PC-3 (cell line): ENCODE measurements around the gene NAV1. TPM values are rescaled to one million over a fixed set of nuclear protein-coding genes. Genes with fewer than 3 reads are reported as not detected.

Source experiments
- ATAC-seq: fragments of 200-7000 bp; cut with Tn5 transposase; 2 replicates; pipeline ENCODE4 v1.9.1; 2020; ENCODE audit warnings: mild to moderate bottlenecking, moderate library complexity
- BruUV-seq: library from RNA; stranded (reverse); fragments of 400-500 nt; replicated peaks from 2 replicates; lab custom pipeline; 2021; lab: Mats Ljungman, UMichigan
- CTCF ChIA-PET: fragments of 300-600 bp; sonication (Branson Sonifier 250); formaldehyde crosslinking; loops from one replicate; lab custom pipeline; 2022; ENCODE audit warnings: antibody characterized with exemption; lab: Charles Lee
- POLR2A ChIA-PET: fragments of 300-600 bp; sonication (Branson Sonifier 250); formaldehyde crosslinking; loops from one replicate; lab custom pipeline; 2022; ENCODE audit warnings: antibody characterized with exemption; ENCODE audit not compliant: unreplicated experiment; lab: Charles Lee
- DNase-seq: peaks from one replicate; pipeline ENCODE4 v3.0.0-alpha.2; 2015
- H2AFZ ChIP-seq: fragments of 300-600 bp; sonication (generic); 2 replicates; pipeline ENCODE4 v1.6.0; 2016; ENCODE audit warnings: antibody characterized with exemption, low read length
- H3F3A ChIP-seq: fragments of 300-600 bp; sonication (generic); one replicate; pipeline ENCODE4 v1.6.0; 2017; ENCODE audit warnings: antibody characterized with exemption, low read length, control low read depth, mild to moderate bottlenecking; ENCODE audit not compliant: unreplicated experiment
- H3K27ac ChIP-seq: fragments of 300-600 bp; sonication (generic); 2 replicates; pipeline ENCODE4 v1.5.1; 2016; ENCODE audit warnings: mild to moderate bottlenecking, low read length
- H3K27me3 ChIP-seq: fragments of 300-600 bp; sonication (generic); 2 replicates; pipeline ENCODE4 v1.6.1; 2016; ENCODE audit warnings: low read length, mixed read lengths
- H3K36me3 ChIP-seq: fragments of 300-600 bp; sonication (generic); 2 replicates; pipeline ENCODE4 v1.6.1; 2016; ENCODE audit warnings: low read depth, mixed run types, low read length, mixed read lengths
- H3K4me1 ChIP-seq: fragments of 300-600 bp; sonication (generic); 2 replicates; pipeline ENCODE4 v1.5.1; 2016; ENCODE audit warnings: low read length; ENCODE audit not compliant: insufficient read depth
- H3K4me2 ChIP-seq: fragments of 300-600 bp; sonication (generic); 2 replicates; pipeline ENCODE4 v1.6.0; 2016; ENCODE audit warnings: low read length
- H3K4me3 ChIP-seq: fragments of 300-600 bp; sonication (generic); 2 replicates; pipeline ENCODE4 v1.5.1; 2016; ENCODE audit warnings: mild to moderate bottlenecking, low read length, mixed read lengths
- H3K79me2 ChIP-seq: fragments of 300-600 bp; sonication (generic); 2 replicates; pipeline ENCODE4 v1.6.1; 2017; ENCODE audit warnings: low read length, mixed read lengths
- H3K9ac ChIP-seq: fragments of 300-600 bp; sonication (generic); 2 replicates; pipeline ENCODE4 v1.6.0; 2016; ENCODE audit warnings: mild to moderate bottlenecking, low read length
- H3K9me2 ChIP-seq: fragments of 300-600 bp; sonication (generic); replicated peaks from 2 replicates; pipeline ENCODE4 v1.6.1; 2016; ENCODE audit warnings: mixed run types, low read length, mixed read lengths
- H3K9me3 ChIP-seq: fragments of 300-600 bp; sonication (generic); 2 replicates; pipeline ENCODE4 v1.6.1; 2016; ENCODE audit warnings: low read length, mixed read lengths
- H4K20me1 ChIP-seq: fragments of 300-600 bp; sonication (generic); 2 replicates; pipeline ENCODE4 v1.6.1; 2016; ENCODE audit warnings: low read length, mixed read lengths
- CTCF ChIP-seq: fragments of 300-600 bp; sonication (generic); conservative IDR thresholded peaks from 2 replicates; pipeline ENCODE4 v1.5.1; 2017; ENCODE audit warnings: antibody characterized with exemption, low read depth, mild to moderate bottlenecking, low read length
- EZH2 ChIP-seq: fragments of 300-600 bp; sonication (generic); IDR thresholded peaks from one replicate; pipeline ENCODE4 v1.6.1; 2017; ENCODE audit warnings: antibody characterized with exemption, mild to moderate bottlenecking, low read length; ENCODE audit not compliant: unreplicated experiment
- EZH2phosphoT487 ChIP-seq: fragments of 300-600 bp; sonication (generic); IDR thresholded peaks from 2 replicates; pipeline ENCODE4 v1.6.1; 2018; ENCODE audit warnings: mild to moderate bottlenecking, antibody characterized with exemption, low read length, borderline replicate concordance
- intact Hi-C: fragments of 100-400 bp; cut with micrococcal nuclease; formaldehyde crosslinking; loops from 2 replicates; pipeline ENCODE4 v1.9.0; 2023
- total RNA-seq: library from RNA; depleted of rRNA; stranded (reverse); fragments of >200 nt; gene quantifications from 2 replicates; pipeline ENCODE4 v1.2.3, GENCODE V29; 2014

Gene NAV1
- total RNA-seq, 1 experiment from 2014 or later = 2.6 TPM

GRCh38 chr1:201503397-201504176 lies 35.3 kb upstream of the NAV1 start:
- peak overlapping the region; percentile 89 for H3K27ac ChIP-seq
- H3K79me2 ChIP-seq = peaks cover 84% of the 10 kb centered on the region
- H3K9me3 ChIP-seq = no peaks in the 10 kb centered on the region
- intact Hi-C loops = no loop called here
- peak overlapping the region; percentile 83 for H3K9ac ChIP-seq
- no peaks in the 10 kb centered on the region for H3F3A ChIP-seq
- H4K20me1 ChIP-seq = peaks cover 9% of the 10 kb centered on the region; the same call in 1 of the 2 replicates
- CTCF ChIA-PET = interaction anchor here (0.6 to 1.4 kb wide), 2 partner anchors 9 to 13 kb away, joined by 5 read pairs; no protein-coding TSS in a partner anchor
- TSS peak; percentile 27 for BruUV-seq
- H3K36me3 ChIP-seq = no peaks in the 10 kb centered on the region
- peaks cover 56% of the 10 kb centered on the region for H3K4me1 ChIP-seq
- DNase-seq (peak; percentile 86), ATAC-seq (peak; percentile 37)
- TF ChIP-seq EZH2phosphoT487 (no peak), CTCF (no peak), EZH2 (no peak)
- no peaks in the 10 kb centered on the region for H3K9me2 ChIP-seq
- peak overlapping the region; percentile 44 for H3K4me3 ChIP-seq
- no peak overlapping the region for H2AFZ ChIP-seq
- POLR2A ChIA-PET = interaction anchor here (0.5 to 1.7 kb wide), 2 partner anchors 8 to 192 kb away, joined by 3 to 5 read pairs; no protein-coding TSS in a partner anchor
- H3K27me3 ChIP-seq = no peaks in the 10 kb centered on the region
- peak overlapping the region; percentile 95 for H3K4me2 ChIP-seq

GRCh38 chr1:201504179-201504631 lies 34.7 kb upstream of the NAV1 start:
- Histone ChIP-seq H3K36me3 (no peaks in the 10 kb centered on the region), H3K27ac (peak overlapping the region; percentile 89), H3K79me2 (peaks cover 79% of the 10 kb centered on the region), H3K9me2 (no peaks in the 10 kb centered on the region), H3F3A (no peaks in the 10 kb centered on the region), H3K27me3 (no peaks in the 10 kb centered on the region), H3K9me3 (no peaks in the 10 kb centered on the region), H4K20me1 (peaks cover 9% of the 10 kb centered on the region; the same call in 1 of the 2 replicates), H3K4me2 (peak overlapping the region; percentile 95), H3K9ac (peak overlapping the region; percentile 83), H3K4me3 (peak overlapping the region; percentile 44), H2AFZ (no peak overlapping the region), H3K4me1 (peaks cover 62% of the 10 kb centered on the region)
- DNase-seq = no peak
- POLR2A ChIA-PET = no interaction called here
- no peak for ATAC-seq
- intact Hi-C loops = no loop called here
- no TSS peak for BruUV-seq
- TF ChIP-seq CTCF (no peak), EZH2 (no peak), EZH2phosphoT487 (no peak)
- CTCF ChIA-PET = interaction anchor here (0.6 to 1.4 kb wide), 2 partner anchors 9 to 12 kb away, joined by 5 read pairs; no protein-coding TSS in a partner anchor
